GM18499 (cell line): ENCODE data around the gene SMARCB1.

Experiments
- ATAC-seq: cut with Tn5 transposase; IDR thresholded peaks from one replicate; pipeline ENCODE4 v1.9.1; 2021; ENCODE audit warnings: moderate number of reproducible peaks; ENCODE audit not compliant: insufficient read depth, unreplicated experiment

The SMARCB1 gene

GRCh38 chr22:23800297-23801237 lies 13.8 kb downstream of the SMARCB1 start:
- no peak for ATAC-seq

- no peak for ATAC-seq
Measured at GRCh38 chr22:23801238-23801821, 14.6 kb downstream of the SMARCB1 start.

- no peak for ATAC-seq
Measured at GRCh38 chr22:23801886-23802377, 15.2 kb downstream of the SMARCB1 start.

- ATAC-seq: no peak
Measured at GRCh38 chr22:23803001-23803819, 16.4 kb downstream of the SMARCB1 start.

- ATAC-seq: no peak
Measured at GRCh38 chr22:23804781-23805291, 18.1 kb downstream of the SMARCB1 start.

- ATAC-seq: no peak
Measured at GRCh38 chr22:23806837-23807236, 20.1 kb downstream of the SMARCB1 start.

- ATAC-seq: no peak
Measured at GRCh38 chr22:23812378-23812777, 25.6 kb downstream of the SMARCB1 start.

GRCh38 chr22:23815541-23816155 lies 28.9 kb downstream of the SMARCB1 start:
- no peak for ATAC-seq

GRCh38 chr22:23816156-23816976 lies 29.6 kb downstream of the SMARCB1 start:
- no peak for ATAC-seq

GRCh38 chr22:23817146-23817545 lies 30.4 kb downstream of the SMARCB1 start:
- no peak for ATAC-seq

GRCh38 chr22:23818541-23818940 lies 31.8 kb downstream of the SMARCB1 start:
- no peak for ATAC-seq

- no peak for ATAC-seq
Measured at GRCh38 chr22:23820748-23821211, 34.0 kb downstream of the SMARCB1 start.

- no peak for ATAC-seq
Measured at GRCh38 chr22:23822101-23822671, 35.4 kb downstream of the SMARCB1 start.

GRCh38 chr22:23823331-23823791 lies 36.6 kb downstream of the SMARCB1 start:
- no peak for ATAC-seq

- ATAC-seq: no peak
Measured at GRCh38 chr22:23824476-23825245, 37.9 kb downstream of the SMARCB1 start.

GRCh38 chr22:23825246-23825905 lies 38.6 kb downstream of the SMARCB1 start:
- ATAC-seq: no peak
